ENCODE data around the gene SLC31A1. TPM values are rescaled to one million over a fixed set of nuclear protein-coding genes. Genes with fewer than 3 reads are reported as not detected.

Gene SLC31A1
- total RNA-seq, 4 donors from 2014 or later, result 11.9 to 28.2 (median 18.2) TPM

GRCh38 chr9:113278840-113279239 lies 57.5 kb downstream of the SLC31A1 start:
- no peak for TF ChIP-seq CTCF (IDR thresholded peaks at IDR 0.05; ENCODE audit: low read depth)

DNA sequence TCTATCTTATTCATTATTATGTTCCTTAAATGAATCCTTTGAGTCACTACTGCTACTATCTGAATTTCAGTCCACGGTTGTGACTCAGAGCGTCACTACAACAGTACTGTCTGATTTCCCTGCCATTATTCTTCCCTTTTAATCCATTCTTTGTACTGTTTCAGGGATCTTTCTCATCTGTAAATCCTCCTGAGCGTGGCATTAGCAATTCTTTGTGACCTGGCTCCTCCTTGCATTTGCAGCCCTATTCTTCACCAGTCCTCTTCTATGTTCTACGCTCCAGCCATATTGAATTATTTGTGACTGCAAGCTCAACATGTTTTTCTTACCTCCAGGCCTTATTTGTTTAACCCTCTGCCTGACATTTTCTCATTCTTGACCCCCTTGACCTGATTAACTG lies 60.0 kb downstream of the SLC31A1 start:
- TF ChIP-seq CTCF (IDR thresholded peaks at IDR 0.05; ENCODE audit: low read depth), result no peak

DNA sequence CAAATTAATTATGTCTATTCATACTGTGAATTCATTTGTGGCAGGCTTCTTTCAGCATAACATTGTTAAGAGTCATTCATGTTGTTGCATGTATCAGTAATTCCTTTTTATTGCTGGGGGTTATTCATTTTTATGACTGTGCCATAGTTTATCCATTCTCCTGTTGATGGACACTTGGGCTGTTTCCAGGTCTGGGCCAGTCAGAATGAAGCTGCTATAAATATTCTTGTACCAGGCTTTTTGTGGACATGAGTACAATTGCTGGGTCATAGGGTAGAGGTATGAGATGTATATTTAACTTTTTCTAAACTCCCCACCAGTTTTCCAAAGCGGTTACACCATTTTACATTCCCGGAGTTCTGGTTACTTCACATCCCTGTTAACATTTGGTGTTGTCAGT lies 67.7 kb downstream of the SLC31A1 start:
- no peak for TF ChIP-seq CTCF (IDR thresholded peaks at IDR 0.05; ENCODE audit: low read depth)

DNA sequence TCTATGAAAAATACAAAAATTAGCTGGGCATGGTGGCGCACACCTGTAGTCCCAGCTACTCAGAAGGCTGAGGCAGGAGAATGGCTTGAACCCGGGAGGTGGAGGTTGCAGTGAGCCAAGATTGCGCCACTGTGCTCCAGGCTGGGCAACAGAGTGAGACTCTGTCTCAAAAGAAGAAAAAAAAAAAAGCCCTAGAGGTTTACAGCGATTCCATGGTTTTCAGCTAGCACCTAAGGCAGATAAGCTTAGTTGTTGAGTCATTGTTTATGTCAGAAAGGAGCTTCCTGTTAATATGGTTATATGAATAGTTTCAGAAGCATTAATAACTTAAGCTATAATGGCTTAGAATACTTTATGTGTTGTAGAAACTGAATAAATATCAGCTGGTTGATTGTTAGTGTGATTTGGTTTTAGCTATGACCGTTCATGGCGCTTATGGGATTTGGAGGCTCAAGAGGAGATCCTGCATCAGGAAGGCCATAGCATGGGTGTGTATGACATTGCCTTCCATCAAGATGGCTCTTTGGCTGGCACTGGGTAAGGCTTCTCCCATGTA lies 68.8 kb downstream of the SLC31A1 start:
- TF ChIP-seq CTCF (IDR thresholded peaks at IDR 0.05; ENCODE audit: low read depth), result no peak

GRCh38 chr9:113293285-113293878 lies 72.0 kb downstream of the SLC31A1 start:
- TF ChIP-seq CTCF (IDR thresholded peaks at IDR 0.05; ENCODE audit: low read depth), result no peak

DNA sequence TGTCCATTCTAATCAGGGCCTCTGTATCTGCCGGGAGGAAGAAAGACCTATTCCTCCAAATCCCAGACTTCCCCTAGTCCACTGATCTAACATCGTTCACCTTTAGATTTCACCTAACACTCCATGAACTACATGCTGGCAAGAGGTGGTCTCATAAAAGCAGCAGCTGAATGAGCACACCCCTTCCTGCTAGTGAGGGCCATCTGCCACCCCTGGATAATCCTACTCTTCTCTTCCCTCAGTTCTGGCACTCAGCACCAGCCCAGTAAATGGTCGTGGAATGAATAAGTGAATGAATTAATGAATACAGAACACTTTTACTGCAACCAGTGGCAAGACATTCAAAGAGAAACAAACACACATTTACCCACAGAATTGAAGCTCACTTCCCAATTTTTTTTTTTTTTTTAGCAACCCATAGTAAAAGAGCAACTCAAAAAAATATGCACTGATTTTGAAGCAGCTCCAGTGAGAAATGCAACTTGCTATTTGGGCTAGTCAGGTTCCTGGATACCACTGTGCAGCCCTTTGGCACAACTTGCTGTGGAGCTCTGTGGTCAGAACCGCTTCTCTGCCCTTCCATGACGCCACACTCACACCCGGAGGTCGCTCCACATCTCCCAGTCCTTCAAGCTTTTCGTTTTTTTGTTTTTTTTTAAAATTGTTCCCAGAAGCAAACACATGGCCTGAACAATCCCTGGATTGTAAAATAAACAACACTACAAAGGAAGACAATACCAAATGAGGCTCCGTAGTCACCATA lies 75.6 kb downstream of the SLC31A1 start:
- TF ChIP-seq CTCF (IDR thresholded peaks at IDR 0.05; ENCODE audit: low read depth), result no peak

- TF ChIP-seq CTCF (IDR thresholded peaks at IDR 0.05; ENCODE audit: low read depth), result no peak
Observed at GRCh38 chr9:113298311-113298710, 77.0 kb downstream of the SLC31A1 start.
